PFSK-1 (cell line): ENCODE measurements around the gene NRDC.

Source experiments
- FOXP2 ChIP-seq: optimal IDR thresholded peaks from 2 replicates; pipeline ENCODE3; 2011; ENCODE audit warnings: borderline replicate concordance, control low read depth, inconsistent platforms; ENCODE audit not compliant: insufficient read depth; ENCODE audit errors: extremely low read length, extremely low read depth
- POLR2AphosphoS5 ChIP-seq: IDR thresholded peaks from 2 replicates; pipeline ENCODE4 v1.6.1; 2012; ENCODE audit warnings: low read depth, mild to moderate bottlenecking, control low read depth, low read length, moderate library complexity
- SIN3A ChIP-seq: IDR thresholded peaks from 2 replicates; pipeline ENCODE4 v1.6.1; 2012; ENCODE audit warnings: mild to moderate bottlenecking, low read length, moderate library complexity, borderline replicate concordance; ENCODE audit not compliant: insufficient read depth
- TAF1 ChIP-seq: IDR thresholded peaks from 2 replicates; pipeline ENCODE4 v1.6.1; 2012; ENCODE audit warnings: low read length, control low read depth, borderline replicate concordance; ENCODE audit not compliant: insufficient read depth
- TF ChIP-seq, protein P1 (sequence below), 2 experiments: IDR thresholded peaks; 2 replicates each; pipeline versions ENCODE4 v1.6.1 to v1.8.0; 2011 to 2012; ENCODE audit warnings: low read depth in 2 of 2, low read length in 2 of 2, control low read depth in 1 of 2, inconsistent platforms in 1 of 2, mild to moderate bottlenecking in 1 of 2, moderate library complexity in 1 of 2; ENCODE audit not compliant: insufficient read depth in 1 of 2

Gene NRDC

DNA sequence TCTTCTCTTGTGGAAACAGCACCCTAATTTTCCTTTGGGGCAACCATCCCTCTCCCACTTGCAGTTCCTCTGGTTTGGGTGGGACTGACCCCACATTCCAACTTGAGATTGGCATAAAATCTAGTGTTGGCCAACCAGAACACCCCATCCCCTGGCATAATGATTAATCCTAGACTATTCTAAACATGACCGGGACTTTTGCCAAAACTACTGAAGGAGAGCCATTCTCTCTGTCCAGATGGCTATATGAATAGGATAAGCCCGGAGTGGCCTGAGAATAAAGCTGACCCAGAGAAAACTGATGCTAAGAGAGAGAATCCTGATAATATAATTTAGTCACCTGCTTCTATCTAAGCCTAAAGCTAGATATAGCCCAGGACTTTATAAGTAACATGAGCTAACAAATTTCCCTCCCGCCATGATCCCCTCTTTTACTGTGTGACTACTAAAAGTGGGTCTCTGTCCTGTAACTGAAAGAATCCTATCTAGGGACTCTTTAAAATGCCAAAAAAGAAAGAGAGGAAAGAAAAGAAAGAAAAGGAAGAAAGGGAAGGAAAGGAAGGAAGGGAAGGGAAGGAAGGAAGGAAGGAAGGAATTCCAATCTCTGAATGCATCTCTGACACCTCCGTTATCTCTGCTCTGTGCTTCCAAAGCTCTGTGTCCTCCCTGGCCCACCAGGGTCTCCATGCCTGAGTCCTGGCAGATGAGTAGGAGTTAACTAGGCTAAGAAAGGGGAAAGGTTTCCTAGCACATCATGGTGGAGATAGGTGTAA, 28.0 kb upstream of the NRDC start:
- no peak for TF ChIP-seq TAF1
- no peak for TF ChIP-seq FOXP2
- TF ChIP-seq POLR2AphosphoS5: no peak
- TF ChIP-seq SIN3A: no peak
- TF ChIP-seq, protein P1, sequence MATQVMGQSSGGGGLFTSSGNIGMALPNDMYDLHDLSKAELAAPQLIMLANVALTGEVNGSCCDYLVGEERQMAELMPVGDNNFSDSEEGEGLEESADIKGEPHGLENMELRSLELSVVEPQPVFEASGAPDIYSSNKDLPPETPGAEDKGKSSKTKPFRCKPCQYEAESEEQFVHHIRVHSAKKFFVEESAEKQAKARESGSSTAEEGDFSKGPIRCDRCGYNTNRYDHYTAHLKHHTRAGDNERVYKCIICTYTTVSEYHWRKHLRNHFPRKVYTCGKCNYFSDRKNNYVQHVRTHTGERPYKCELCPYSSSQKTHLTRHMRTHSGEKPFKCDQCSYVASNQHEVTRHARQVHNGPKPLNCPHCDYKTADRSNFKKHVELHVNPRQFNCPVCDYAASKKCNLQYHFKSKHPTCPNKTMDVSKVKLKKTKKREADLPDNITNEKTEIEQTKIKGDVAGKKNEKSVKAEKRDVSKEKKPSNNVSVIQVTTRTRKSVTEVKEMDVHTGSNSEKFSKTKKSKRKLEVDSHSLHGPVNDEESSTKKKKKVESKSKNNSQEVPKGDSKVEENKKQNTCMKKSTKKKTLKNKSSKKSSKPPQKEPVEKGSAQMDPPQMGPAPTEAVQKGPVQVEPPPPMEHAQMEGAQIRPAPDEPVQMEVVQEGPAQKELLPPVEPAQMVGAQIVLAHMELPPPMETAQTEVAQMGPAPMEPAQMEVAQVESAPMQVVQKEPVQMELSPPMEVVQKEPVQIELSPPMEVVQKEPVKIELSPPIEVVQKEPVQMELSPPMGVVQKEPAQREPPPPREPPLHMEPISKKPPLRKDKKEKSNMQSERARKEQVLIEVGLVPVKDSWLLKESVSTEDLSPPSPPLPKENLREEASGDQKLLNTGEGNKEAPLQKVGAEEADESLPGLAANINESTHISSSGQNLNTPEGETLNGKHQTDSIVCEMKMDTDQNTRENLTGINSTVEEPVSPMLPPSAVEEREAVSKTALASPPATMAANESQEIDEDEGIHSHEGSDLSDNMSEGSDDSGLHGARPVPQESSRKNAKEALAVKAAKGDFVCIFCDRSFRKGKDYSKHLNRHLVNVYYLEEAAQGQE (IDR thresholded peaks at IDR 0.05; ENCODE audit: insufficient read depth in 1 of 2, low read depth in 2 of 2, low read length in 2 of 2): no peak

DNA sequence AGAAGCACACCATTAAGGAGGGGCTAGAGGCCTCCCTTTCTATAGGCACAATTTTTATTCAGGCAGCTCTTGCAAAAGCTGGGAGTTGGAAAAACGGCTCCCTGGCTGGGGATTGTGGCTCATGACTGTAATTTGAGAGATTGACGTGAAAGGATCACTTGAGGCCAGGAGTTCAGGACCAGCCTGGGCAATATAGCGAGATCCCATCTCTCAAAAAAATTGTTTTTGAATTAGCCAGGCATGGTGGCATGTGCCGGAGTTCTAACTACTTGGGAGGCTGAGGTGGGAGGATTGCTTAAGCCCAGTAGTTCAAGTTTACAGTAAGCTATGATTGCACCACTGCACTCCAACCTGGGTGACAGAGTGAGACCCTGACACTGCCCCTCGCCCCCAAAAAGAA, 23.9 kb upstream of the NRDC start:
- TF ChIP-seq, protein P1 (IDR thresholded peaks at IDR 0.05; ENCODE audit: insufficient read depth in 1 of 2, low read depth in 2 of 2, low read length in 2 of 2): no peak
- TF ChIP-seq POLR2AphosphoS5 (no peak), TAF1 (no peak), SIN3A (no peak), FOXP2 (no peak)

DNA sequence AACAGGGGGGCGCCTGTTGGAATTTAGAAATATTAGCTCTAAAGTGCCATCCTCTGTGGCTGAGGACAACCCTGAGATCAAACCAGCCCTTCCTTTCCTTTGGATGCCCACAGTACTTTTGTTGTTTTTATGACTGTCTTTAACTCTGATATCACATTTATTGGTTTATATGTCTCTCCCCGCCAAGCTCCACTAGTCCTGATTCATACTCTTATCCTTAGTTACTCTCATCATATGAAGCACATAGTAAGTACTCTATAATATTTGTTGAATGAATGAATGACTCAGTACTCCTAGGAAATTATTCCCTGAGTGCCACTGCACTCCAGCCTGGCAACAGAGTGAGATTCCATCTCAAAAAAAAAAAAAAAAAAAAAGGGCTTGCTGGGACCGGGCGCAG, 22.6 kb upstream of the NRDC start:
- no peak for TF ChIP-seq TAF1
- TF ChIP-seq SIN3A: no peak
- no peak for TF ChIP-seq FOXP2
- TF ChIP-seq, protein P1 (IDR thresholded peaks at IDR 0.05; ENCODE audit: insufficient read depth in 1 of 2, low read depth in 2 of 2, low read length in 2 of 2): no peak
- TF ChIP-seq POLR2AphosphoS5: no peak

DNA sequence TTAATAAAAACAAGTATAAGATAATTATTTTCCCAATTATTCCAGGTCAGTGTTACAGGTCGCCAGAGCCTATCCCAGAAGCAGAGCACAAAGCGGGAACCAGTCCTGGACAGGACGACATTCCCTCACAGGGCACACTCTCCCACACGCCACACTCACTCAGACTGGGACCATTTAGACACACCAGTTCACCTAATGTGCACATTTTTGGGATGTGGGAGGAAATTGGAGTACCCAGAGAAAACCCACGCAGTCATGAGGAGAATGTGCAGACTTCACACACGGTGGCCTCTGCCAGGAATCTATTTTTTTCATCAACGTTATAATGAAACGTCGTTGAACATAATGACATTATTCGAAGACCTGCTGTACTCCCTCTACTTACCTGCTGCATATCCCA, 20.5 kb upstream of the NRDC start:
- TF ChIP-seq SIN3A (no peak), POLR2AphosphoS5 (no peak), TAF1 (no peak), FOXP2 (no peak)
- TF ChIP-seq, protein P1 (IDR thresholded peaks at IDR 0.05; ENCODE audit: insufficient read depth in 1 of 2, low read depth in 2 of 2, low read length in 2 of 2): no peak

DNA sequence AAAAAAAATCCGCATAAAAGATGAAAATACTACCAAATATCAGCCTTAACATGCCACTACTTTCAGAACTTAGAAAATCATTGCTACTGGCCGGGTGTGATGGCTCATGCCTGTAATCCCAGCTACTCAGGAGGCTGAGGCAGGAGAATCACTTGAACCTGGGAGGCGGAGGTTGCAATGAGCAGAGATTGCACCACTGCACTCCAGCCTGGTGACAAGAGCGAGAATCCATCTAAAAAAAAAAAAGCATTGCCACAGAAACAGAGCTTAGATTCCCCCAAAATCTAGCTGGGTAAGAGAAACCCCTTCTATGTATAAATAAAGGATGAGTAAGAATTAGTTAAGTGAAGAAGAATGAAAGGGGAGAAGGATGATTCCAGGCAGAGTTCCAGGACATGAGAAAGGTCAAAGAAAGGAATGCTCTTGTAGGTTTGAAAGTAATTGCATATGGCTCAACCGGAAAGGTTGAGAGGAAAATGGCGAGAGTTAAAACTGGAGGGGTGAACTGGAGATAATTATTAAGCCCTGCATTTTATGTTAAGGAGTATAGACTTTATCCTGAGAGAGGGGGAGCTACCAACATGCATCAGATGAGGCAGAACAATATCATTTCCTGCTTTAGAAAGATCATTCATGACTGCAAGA, 19.7 kb upstream of the NRDC start:
- TF ChIP-seq, protein P1 (IDR thresholded peaks at IDR 0.05; ENCODE audit: insufficient read depth in 1 of 2, low read depth in 2 of 2, low read length in 2 of 2): no peak
- TF ChIP-seq TAF1: no peak
- TF ChIP-seq POLR2AphosphoS5: no peak
- no peak for TF ChIP-seq SIN3A
- no peak for TF ChIP-seq FOXP2
